Astrocyte (in vitro differentiated cells and primary cell): ENCODE results near the gene ADAMTS19. TPM values are rescaled to one million over a fixed set of nuclear protein-coding genes. Genes with fewer than 3 reads are reported as not detected.

Source experiments
- DNase-seq: peaks from one replicate; pipeline ENCODE4 v3.0.0-alpha.2; 2010; ENCODE audit warnings: low read depth
- FAIRE-seq: peaks from 2 replicates; lab custom pipeline; 2011; peaks lifted over from hg19 to GRCh38; lab: Jason Lieb, UNC
- H2AFZ ChIP-seq: 2 replicates; pipeline ENCODE4 v1.6.0; 2012; ENCODE audit warnings: low read depth, low read length, inconsistent platforms
- H3K27ac ChIP-seq: 2 replicates; pipeline ENCODE4 v1.5.1; 2011; ENCODE audit warnings: low read depth, low read length, inconsistent platforms
- H3K27me3 ChIP-seq: 2 replicates; pipeline ENCODE4 v1.6.0; 2011; ENCODE audit warnings: low read length, inconsistent platforms; ENCODE audit not compliant: insufficient read depth
- H3K36me3 ChIP-seq: 2 replicates; pipeline ENCODE4 v1.5.1; 2011; ENCODE audit warnings: low read length, inconsistent platforms; ENCODE audit not compliant: insufficient read depth
- H3K4me1 ChIP-seq: 2 replicates; pipeline ENCODE4 v1.5.1; 2011; ENCODE audit warnings: low read length, inconsistent platforms; ENCODE audit not compliant: insufficient read depth
- H3K4me2 ChIP-seq: 2 replicates; pipeline ENCODE4 v1.6.0; 2012; ENCODE audit warnings: low read length, inconsistent platforms
- H3K4me3 ChIP-seq: 2 replicates; pipeline ENCODE4 v1.5.1; 2011; ENCODE audit warnings: low read depth, mild to moderate bottlenecking, low read length, inconsistent platforms; ENCODE audit not compliant: insufficient read depth
- H3K79me2 ChIP-seq: 2 replicates; pipeline ENCODE4 v1.6.0; 2012; ENCODE audit warnings: mild to moderate bottlenecking, low read length, inconsistent platforms; ENCODE audit not compliant: insufficient read depth
- H3K9ac ChIP-seq: 2 replicates; pipeline ENCODE4 v1.6.0; 2012; ENCODE audit warnings: mild to moderate bottlenecking, low read length, inconsistent platforms
- H3K9me3 ChIP-seq: 2 replicates; pipeline ENCODE4 v1.5.1; 2012; ENCODE audit warnings: low read depth, mild to moderate bottlenecking, low read length, inconsistent platforms; ENCODE audit not compliant: insufficient read depth
- H4K20me1 ChIP-seq: 2 replicates; pipeline ENCODE4 v1.6.0; 2012; ENCODE audit warnings: low read length, inconsistent platforms; ENCODE audit not compliant: insufficient read depth
- H3K27ac Mint-ChIP-seq: one replicate; pipeline ENCODE4 v1.8.0; 2021; ENCODE audit warnings: mild to moderate bottlenecking, mixed read lengths; ENCODE audit not compliant: unreplicated experiment
- H3K27me3 Mint-ChIP-seq: one replicate; pipeline ENCODE4 v1.8.0; 2021; ENCODE audit warnings: low read depth, mixed read lengths; ENCODE audit not compliant: unreplicated experiment
- H3K36me3 Mint-ChIP-seq: one replicate; pipeline ENCODE4 v1.8.0; 2021; ENCODE audit warnings: low read depth, mixed read lengths; ENCODE audit not compliant: unreplicated experiment
- H3K4me1 Mint-ChIP-seq: one replicate; pipeline ENCODE4 v1.8.0; 2021; ENCODE audit warnings: low read depth, mixed read lengths; ENCODE audit not compliant: unreplicated experiment
- H3K4me3 Mint-ChIP-seq: one replicate; pipeline ENCODE4 v1.8.0; 2021; ENCODE audit warnings: mild to moderate bottlenecking, moderate library complexity, mixed read lengths; ENCODE audit not compliant: unreplicated experiment
- H3K9me3 Mint-ChIP-seq: one replicate; pipeline ENCODE4 v1.8.0; 2021; ENCODE audit warnings: mild to moderate bottlenecking, mixed read lengths; ENCODE audit not compliant: unreplicated experiment
- EZH2 ChIP-seq: IDR thresholded peaks from 2 replicates; pipeline ENCODE4 v1.6.1; 2012; ENCODE audit warnings: mild to moderate bottlenecking, low read length, inconsistent platforms; ENCODE audit not compliant: insufficient read depth
- total RNA-seq: library from RNA; stranded (reverse); gene quantifications from 2 replicates; pipeline ENCODE4 v1.2.1, GENCODE V29; 2021
- TF ChIP-seq, protein P1 (sequence below): IDR thresholded peaks from 2 replicates; pipeline ENCODE4 v1.5.1; 2011; ENCODE audit warnings: low read depth, mild to moderate bottlenecking, inconsistent platforms, low read length, moderate library complexity; ENCODE audit not compliant: insufficient read depth

The ADAMTS19 gene
- total RNA-seq, 1 donor from 2014 or later, result 0.61 TPM

DNA sequence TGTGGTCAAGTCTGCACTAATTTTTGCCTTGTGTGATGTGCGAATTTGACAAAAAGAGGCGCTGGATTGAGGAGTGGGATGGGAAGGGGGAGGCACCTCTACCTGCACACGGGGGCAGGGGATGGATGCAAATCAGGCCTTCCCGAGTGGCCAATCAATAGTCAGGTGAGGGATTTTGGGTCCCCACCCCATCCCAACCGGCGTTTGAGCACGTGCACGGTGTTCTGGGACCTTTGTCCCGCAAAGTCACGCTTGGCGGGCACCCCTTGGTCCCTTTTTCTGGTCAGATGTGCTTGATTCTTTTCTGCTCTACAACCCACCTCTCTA, 685 bp upstream of the ADAMTS19 start:
- Mint-ChIP-seq H3K27ac (no peak overlapping the region), H3K27me3 (peaks cover 26% of the 10 kb centered on the region), H3K4me1 (peaks cover 4% of the 10 kb centered on the region), H3K9me3 (no peaks in the 10 kb centered on the region), H3K36me3 (no peaks in the 10 kb centered on the region), H3K4me3 (peak overlapping the region; percentile 76)
- Histone ChIP-seq H3K27ac (no peak overlapping the region), H3K79me2 (no peaks in the 10 kb centered on the region), H3K4me1 (peaks cover 9% of the 10 kb centered on the region), H3K4me3 (peak overlapping the region; percentile 50), H3K4me2 (peak overlapping the region; percentile 86), H4K20me1 (no peaks in the 10 kb centered on the region), H2AFZ (peak overlapping the region; percentile 92), H3K9me3 (no peaks in the 10 kb centered on the region), H3K27me3 (peaks cover 12% of the 10 kb centered on the region), H3K36me3 (no peaks in the 10 kb centered on the region), H3K9ac (peak overlapping the region; percentile 39)
- TF ChIP-seq EZH2, result no peak
- TF ChIP-seq, protein P1, sequence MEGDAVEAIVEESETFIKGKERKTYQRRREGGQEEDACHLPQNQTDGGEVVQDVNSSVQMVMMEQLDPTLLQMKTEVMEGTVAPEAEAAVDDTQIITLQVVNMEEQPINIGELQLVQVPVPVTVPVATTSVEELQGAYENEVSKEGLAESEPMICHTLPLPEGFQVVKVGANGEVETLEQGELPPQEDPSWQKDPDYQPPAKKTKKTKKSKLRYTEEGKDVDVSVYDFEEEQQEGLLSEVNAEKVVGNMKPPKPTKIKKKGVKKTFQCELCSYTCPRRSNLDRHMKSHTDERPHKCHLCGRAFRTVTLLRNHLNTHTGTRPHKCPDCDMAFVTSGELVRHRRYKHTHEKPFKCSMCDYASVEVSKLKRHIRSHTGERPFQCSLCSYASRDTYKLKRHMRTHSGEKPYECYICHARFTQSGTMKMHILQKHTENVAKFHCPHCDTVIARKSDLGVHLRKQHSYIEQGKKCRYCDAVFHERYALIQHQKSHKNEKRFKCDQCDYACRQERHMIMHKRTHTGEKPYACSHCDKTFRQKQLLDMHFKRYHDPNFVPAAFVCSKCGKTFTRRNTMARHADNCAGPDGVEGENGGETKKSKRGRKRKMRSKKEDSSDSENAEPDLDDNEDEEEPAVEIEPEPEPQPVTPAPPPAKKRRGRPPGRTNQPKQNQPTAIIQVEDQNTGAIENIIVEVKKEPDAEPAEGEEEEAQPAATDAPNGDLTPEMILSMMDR, result no peak
- DNase-seq, result no peak
- no peak for FAIRE-seq

DNA sequence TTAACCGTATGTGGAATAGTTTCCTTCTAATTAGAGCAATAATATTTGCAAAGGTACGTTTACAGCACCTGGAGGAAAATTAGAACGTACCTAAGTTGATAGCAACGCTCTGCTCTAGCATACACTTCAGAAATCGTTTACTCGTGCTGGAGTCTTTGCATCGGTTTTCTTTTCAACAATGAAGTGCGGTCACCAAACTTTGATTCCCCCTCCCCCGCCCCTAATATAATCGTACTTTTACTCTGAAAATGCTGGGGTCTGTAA, 506 bp downstream of the ADAMTS19 start:
- Mint-ChIP-seq H3K4me3 (peak overlapping the region; percentile 92), H3K27me3 (peaks cover 28% of the 10 kb centered on the region), H3K27ac (no peak overlapping the region), H3K4me1 (peaks cover 4% of the 10 kb centered on the region), H3K9me3 (no peaks in the 10 kb centered on the region), H3K36me3 (no peaks in the 10 kb centered on the region)
- Histone ChIP-seq H3K9me3 (no peaks in the 10 kb centered on the region), H3K4me2 (peak overlapping the region; percentile 100), H3K79me2 (no peaks in the 10 kb centered on the region), H3K9ac (peak overlapping the region; percentile 54), H3K27me3 (peaks cover 12% of the 10 kb centered on the region), H3K36me3 (no peaks in the 10 kb centered on the region), H3K27ac (no peak overlapping the region), H3K4me3 (peak overlapping the region; percentile 70), H3K4me1 (peaks cover 9% of the 10 kb centered on the region), H2AFZ (peak overlapping the region; percentile 89), H4K20me1 (no peaks in the 10 kb centered on the region)
- no peak for FAIRE-seq
- TF ChIP-seq, protein P1, result no peak
- no peak for TF ChIP-seq EZH2
- DNase-seq, result no peak

GRCh38 chr5:129460936-129461710, 1.0 kb downstream of the ADAMTS19 start:
- Histone ChIP-seq H3K9me3 (no peaks in the 10 kb centered on the region), H3K27ac (no peak overlapping the region), H3K36me3 (no peaks in the 10 kb centered on the region), H3K27me3 (peaks cover 12% of the 10 kb centered on the region), H2AFZ (peak overlapping the region; percentile 89), H3K4me1 (peaks cover 9% of the 10 kb centered on the region), H4K20me1 (no peaks in the 10 kb centered on the region), H3K4me3 (peak overlapping the region; percentile 70), H3K79me2 (no peaks in the 10 kb centered on the region), H3K4me2 (peak overlapping the region; percentile 100), H3K9ac (peak overlapping the region; percentile 54)
- no peak for FAIRE-seq
- TF ChIP-seq, protein P1, result no peak
- peak; percentile 58 for TF ChIP-seq EZH2
- Mint-ChIP-seq H3K36me3 (no peaks in the 10 kb centered on the region), H3K27ac (no peak overlapping the region), H3K4me3 (peak overlapping the region; percentile 92), H3K4me1 (peaks cover 4% of the 10 kb centered on the region), H3K27me3 (peaks cover 28% of the 10 kb centered on the region), H3K9me3 (no peaks in the 10 kb centered on the region)
- peak; percentile 18 for DNase-seq
